Stimulated activated CD8-positive, alpha-beta memory T cell treated with anti-CD3 and anti-CD28 coated beads, Interleukin-4, amount 100 ng/mL, for 24 hours (primary cell): ENCODE measurements around the gene RTN4RL2.

Source experiments
- DNase-seq: peaks from one replicate; pipeline ENCODE4 v3.0.0-alpha.2; 2020; ENCODE audit warnings: low read depth

RTN4RL2 gene

DNA sequence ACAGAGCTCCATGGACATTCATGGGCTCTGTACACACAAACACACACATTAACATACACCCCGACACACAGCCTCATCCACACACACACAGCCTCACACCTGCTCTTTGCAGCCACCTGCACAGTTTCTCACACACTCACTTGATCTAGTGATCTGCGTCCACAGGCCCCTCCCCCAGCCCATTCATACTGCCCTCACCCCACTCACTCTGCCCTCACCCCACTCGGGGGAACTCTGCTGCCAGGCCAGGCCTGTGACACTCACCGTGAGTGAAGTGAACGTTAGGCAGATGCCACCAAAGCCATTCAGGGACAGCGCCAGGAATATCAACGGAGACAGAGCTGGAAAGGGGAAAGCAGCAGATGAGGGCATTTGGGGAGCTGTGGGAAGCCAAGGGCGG, 40.2 kb downstream of the RTN4RL2 start:
- DNase-seq: no peak

DNA sequence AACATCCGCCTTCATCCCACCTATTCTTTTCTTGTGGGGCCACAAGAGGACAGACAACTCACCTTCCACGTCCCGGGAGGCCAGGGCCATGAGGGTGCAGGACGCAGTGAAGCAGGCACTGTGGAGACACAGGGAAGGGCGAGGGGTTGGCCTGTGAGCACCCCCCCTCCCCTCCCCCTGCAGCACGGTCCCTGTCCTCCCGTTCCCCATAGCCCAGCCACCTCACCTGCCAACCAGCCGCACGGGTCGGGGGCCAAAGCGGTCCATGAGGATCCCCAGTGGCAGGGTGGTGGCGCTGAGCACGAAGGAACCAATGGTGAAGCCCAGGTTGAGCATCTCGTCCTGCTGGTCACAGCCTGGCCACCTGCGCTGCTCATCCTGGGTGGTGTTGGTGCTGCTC, 40.6 kb downstream of the RTN4RL2 start:
- DNase-seq: no peak

DNA sequence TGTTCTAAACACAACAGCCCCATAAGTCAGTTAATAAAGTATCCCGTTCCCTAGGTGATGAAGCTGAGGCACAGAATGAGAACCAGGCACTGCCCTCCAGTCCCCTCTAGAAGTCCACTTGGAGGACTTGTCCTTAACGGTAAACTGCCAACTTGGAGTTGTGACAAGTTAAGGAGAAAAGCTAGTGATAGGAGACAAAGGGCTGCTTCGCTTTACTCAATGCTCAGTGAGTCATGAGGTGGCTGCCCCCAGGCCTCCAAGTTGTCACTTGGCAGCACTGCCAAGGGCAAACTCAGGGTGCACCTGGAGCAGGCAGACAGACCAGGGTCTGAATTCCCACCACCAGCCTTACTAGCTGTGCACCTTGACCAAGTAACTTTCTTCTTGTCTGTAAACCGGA, 41.6 kb downstream of the RTN4RL2 start:
- DNase-seq: no peak

DNA sequence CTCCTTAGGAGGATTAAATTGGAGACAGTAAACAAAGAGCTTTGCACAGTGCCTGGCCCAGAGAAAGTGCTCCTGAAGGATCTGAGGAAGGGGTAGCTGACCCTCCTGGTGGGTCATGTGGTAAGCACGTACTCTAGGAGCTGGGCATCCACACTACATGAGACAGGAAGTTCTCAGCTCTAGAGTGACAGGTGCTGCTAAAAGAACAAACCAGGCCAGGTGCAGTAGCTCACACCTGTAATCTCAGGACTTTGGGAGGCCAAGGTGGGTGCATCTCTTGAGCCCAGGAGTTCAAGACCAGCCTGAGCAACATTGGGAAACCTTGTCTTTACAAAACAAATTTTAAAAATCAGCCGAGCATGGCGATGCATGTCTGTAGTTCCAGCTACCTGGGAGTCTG, 42.0 kb downstream of the RTN4RL2 start:
- DNase-seq: no peak

DNA sequence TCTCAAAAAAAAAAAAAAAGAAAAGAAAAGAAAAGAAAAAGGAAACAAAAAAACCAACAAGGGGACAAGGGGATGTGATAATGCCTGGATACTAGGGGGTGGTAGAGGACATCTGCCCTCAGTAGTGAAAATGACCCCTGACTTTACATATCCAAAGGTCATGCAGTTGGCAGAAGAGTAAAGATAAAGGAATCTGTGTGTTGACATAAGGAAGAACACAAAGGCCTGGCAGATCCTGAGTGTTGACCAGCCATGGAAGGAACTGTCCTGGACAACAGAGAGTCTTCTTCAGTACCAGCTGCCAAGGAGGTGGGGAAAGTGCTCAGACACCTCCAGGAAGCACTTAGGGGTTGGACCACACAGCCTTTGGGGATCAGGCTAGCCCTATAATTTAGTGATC, 42.5 kb downstream of the RTN4RL2 start:
- DNase-seq: no peak

DNA sequence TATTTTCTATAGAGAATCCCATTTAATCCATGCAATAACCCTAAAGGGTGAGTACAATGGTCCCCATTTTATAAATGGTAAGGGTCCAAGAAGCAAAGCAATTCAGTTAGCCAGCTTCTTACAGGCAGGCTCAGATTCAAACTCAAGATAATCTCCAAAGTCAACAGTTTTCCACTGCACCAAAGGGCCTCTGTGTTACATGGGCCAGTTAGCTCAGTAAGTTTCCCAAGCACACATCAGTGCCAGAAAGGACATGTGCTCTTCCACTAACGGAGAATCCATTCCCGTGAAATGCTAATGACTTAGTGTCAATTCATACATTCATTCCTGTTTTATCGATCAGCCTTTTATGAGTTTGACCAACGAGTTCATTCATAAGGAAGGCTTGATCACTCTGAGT, 44.2 kb downstream of the RTN4RL2 start:
- DNase-seq: no peak

DNA sequence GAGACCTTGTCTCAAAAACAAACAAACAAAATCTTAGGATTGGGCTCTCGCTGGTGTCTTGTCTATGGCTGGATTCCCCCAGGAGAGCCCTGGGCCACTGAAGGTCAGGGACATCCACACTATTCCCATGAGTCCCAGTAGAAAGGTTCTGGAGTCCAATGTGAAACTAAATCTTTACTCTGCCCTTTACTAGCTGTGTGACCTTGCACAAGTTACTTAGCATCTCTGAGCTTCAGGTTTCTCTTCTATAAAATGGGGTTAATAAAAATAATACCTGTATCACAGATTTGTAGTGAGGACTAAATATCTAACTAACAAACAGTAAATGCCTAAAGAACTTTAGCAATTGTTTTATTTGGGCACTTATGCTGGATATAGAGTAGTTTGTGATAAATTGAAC, 46.2 kb downstream of the RTN4RL2 start:
- DNase-seq: no peak

DNA sequence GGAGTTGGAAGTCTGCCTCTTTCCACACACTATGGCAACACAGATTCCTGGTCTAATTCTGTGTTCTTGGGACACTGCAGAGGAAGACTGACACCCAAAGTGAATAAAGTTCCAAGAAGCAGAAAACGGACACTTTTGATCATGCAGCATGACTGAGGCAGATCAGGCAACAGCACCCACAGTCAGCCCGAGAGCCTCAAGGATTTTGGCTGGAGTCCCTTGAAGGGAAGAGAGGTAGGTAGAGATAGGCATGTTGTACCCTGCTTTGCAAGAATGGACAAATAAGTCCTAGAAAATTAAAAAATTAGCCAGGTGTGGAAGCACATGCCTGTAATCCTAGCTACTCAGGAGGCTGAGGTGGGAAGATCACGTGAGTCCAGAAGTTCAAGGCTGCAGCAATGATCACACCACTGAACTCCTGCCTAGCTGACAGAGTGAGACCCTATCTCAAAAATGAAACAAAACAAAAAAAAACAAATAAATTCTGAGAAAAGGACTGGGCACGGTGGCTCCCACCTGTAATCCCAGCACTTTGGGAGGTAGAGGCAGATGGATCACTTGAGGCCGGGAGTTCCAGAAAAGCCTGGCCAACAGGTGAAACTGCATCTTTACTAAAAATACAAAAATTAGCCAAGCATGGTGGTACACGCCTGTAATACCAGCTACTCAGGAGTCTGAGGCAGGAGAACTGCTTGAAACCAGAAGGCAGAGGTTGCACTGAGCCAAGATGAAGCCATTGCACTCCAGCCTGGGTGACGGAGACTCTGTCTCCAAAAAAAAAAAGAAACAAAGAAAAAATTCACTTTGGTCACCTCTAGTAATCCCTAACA, 48.2 kb downstream of the RTN4RL2 start:
- no peak for DNase-seq

DNA sequence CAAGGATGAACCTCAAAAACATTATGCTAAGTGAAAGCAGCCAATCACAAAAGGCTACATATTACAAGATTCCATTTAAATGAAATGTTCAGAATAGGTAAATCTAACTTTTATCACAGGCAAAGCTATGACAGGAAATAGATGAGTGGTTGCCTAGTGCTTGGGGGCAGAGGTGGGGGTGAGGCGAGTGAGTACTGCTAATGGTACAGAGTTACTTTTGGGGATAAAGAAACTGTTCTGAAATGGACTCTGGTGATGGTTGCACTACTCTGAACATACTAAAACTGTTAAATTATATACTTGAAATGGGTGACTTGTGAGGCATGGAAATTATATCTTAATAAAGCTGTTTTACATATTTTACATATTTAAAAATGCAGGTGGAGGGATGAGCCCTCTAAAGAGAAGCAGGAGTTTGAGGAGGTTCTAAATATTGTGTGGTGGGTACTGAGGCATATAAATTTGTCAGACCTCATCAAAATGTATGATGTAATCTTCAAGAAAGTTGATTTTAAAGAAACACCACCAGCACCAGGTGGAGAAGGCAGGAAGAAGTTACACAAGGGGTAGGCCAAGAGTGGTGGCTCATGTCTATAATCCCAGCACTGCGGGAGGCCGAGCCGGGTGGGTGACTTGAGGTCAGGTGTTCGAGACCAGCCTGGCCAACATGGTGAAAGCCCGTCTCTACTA, 51.6 kb downstream of the RTN4RL2 start:
- no peak for DNase-seq

DNA sequence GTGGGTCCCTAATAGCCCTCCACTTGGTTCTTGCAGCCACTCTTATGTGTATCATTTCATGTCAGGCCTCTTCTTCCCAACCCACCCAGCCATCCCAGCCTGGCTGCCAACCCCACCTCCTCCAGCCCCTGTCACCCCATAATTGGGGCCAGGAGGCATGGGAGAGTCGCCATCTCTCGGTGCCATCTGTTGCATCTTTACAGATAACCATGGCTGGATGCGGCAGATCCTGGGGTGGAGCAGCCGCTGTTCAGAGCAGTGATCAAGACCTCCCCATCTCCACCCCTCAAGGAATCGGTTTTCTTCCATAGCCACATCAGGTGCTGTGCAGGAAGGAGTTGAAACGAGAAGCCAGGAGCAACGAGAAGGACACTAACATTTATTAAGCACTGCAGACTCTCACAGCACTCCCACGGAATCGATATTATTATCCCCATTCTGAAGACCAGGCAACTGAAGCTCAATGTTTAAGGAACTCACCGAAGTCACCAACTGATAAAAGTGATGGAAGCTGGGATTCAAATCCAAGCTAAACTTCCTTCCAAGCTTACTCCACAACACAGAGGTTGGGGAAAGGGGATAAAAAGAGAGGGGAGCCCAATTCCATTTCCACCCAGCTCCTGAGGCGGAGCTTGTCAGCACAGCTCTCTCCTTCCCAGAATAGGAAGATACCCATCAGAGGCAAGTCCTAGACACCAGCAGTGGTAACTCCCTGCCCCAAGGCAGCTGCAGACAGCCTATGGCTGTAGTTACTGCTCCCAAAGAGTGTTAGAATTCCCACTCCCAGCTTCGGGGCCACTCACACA, 52.5 kb downstream of the RTN4RL2 start:
- no peak for DNase-seq

DNA sequence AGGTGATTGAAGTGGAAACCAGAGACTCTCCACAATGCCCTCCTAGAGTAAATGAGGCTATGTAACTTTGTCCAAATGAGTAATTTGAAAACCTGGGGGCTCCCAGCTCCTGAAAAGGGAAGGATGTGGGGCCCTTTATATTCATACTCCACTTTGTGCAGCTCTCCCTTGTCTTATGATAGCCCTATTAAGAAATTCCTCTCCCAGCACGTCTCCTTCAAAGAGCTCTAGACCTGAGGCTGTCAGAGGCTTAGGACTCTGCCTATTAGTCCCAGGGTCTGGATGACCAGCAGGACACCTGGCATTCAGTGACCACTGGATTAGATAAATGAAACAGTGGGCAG, 53.1 kb downstream of the RTN4RL2 start:
- DNase-seq: no peak

DNA sequence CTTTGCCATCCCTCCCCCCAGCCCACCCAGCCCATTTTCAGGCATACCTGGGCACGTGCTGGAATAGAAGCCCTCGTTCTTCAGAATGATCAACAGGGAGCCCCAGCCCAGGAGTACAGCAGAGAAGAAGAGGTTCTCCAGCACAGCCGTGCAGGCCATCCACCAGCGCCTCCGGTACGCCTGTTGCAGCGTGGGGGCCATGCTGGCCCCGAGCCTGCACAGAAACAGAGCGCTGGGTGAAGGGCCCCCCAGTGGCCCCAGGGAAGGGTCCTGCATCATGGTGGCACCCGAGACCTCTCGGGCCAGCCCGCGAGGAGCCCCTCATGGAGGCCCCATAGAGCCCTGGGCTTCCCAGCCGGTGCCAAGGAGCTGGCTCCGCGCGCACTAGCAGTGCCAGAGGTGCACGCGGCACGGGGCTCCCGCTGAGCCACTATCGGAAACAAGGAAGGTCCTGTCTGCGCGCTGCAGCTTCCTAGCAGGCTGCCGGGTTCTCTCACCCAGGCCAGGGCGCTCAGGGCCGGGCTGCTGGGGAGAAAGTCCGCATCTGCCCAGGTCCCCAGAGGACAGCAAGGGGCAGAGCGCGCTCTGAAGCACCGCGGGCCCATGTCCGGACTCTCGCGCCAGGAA, 53.7 kb downstream of the RTN4RL2 start:
- peak; percentile 11 for DNase-seq

DNA sequence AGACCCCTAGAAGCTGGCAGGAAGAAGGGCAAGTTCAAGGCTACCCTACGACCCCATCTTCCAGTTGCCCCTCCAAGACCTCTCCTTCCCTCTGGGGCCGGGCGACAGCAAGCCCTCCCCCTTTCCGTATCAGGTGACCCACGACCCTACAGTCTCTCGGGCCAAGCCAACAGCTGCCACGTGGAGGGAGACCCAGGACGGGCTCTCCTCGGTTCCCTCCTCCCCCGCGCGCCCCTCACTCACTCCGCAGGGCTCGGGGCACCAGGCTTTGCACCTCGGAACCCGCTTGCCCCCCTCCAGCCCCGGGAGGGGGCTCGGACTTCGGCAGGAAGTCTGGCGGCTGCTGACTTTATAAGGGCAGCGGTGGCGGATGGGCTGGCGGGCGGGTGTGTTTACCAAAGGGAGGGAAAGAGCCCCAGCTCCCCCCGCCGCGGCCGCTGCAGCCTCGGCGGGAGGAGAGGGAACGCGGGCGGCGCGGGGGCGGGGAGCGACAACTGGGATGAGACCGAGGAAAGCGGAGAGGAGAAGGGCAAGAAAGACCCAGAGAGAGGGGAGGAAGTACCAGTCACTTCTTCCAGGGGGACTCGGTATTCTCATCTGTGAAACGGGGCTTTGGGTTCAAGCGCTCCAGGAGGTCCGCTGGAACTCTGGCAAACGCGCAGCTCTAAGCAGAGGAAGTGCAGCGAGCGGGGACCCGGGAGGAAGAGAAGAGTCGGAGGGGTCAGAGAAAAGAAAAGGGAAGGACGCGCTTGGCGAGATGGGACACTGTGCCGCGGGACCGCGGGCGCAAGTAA, 54.4 kb downstream of the RTN4RL2 start:
- peak; percentile 37 for DNase-seq

DNA sequence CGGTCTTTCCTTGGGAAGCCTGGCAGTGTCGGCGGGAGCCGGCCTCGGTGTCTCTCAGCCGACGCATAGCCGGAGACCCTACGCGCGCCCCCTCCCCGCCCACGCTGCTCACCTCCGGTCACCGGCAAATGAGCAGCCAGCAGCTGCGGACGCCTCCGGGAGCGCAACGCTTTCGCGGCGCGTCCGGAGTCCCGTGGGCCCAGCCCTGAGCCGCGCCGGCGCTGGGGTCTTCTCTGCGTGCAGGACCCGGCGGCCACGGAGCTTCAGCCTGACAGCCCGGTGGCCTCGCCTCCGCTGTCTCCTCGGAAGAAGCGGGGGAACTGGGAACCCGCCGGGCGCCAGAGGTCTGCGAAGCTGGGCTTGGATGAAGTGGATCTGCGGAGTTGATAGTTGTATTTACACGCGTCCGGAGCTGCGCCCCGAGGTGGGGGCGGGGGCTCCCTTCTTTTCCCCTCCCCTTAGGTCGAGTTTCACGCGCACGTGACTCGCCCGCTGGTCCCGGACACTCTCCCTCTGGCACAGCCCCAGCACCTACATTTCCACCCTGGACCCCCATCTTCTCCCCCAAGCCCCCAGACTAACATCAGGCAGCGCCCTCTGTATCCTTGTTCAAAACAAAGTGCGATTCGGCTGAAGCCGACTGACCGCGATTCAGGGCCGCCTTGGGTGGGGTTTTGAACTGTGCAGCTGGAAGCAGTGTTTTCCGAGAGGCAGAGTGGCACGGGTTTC, 55.2 kb downstream of the RTN4RL2 start, which contains the start of gene SLC43A1:
Gene SLC43A1, minus strand, starts transcription at position 371 of the 729 bp plus-strand sequence. CDS start 1,591 bp downstream, outside the sequence.
- DNase-seq: peak; percentile 16

DNA sequence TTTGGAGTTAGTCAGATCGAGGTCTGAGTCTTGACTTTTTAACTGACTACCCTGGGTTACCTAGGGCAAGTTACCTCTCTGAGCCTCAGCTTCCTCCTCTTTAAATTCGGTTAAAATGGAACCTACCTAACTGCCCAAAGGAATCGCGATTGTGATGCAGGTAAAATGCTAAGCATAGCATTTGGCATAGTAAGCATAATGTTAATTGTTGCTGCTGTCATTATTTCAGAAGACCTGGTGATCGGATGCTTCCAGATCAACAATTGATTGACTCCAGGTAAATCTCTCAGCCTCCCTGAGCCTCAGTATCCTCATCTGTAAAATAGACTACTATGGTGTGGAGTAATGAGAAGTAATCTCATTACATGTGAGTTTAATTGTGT, 55.7 kb downstream of the RTN4RL2 start:
- no peak for DNase-seq

DNA sequence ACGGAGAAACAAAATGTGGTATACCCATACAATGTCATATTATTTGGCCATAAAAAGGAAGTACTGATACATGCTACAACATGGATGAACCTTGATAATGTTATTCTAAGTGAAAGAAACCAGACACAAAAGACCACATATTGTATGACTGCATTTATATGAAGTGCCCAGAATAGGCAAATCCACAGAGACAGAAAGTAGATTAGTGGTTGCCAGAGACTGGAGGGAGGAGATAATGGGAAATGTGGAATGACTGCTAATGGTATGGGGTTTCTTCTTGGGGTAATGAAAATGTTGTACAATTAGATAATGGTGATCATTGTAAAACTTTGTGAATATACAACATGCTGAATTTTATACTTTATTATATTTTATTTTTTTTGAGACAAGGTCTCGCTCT, 60.8 kb downstream of the RTN4RL2 start:
- DNase-seq: no peak

DNA sequence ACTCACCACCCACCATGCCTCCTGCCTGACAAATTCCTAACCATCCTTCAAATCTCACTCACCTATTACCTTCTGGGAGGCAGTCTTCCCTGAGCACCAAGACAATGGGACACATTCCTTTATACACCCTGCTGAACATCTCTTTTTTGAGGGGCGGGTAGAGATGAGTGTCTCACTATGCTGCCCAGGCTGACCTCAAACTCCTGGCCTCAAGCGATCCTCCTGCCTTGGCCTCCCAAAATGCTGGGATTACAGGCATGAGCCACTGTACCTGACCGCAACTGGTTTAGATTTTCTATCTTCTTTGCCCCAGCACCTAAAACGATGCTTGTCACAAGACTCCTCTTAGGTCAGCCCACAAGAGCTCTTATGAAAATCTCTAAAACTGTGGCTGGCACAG, 63.1 kb downstream of the RTN4RL2 start:
- no peak for DNase-seq
